H1 (cell line): Measurements from ENCODE around the gene ZNF747. TPM values are rescaled to one million over a fixed set of nuclear protein-coding genes. Genes with fewer than 3 reads are reported as not detected.

Experiments
- CTCF ChIA-PET: fragments of 300-600 bp; sonication (Branson Sonifier 250); formaldehyde crosslinking; loops from one replicate; lab custom pipeline; 2021; ENCODE audit not compliant: partially characterized antibody; lab: Charles Lee
- POLR2A ChIA-PET: fragments of 300-600 bp; sonication (Branson Sonifier 250); formaldehyde crosslinking; loops from one replicate; lab custom pipeline; 2021; ENCODE audit warnings: inconsistent platforms; ENCODE audit not compliant: partially characterized antibody; lab: Charles Lee
- DNase-seq, 2 experiments: peaks; one replicate each; pipeline versions ENCODE4 v3.0.0 to v3.0.0-alpha.2; 2010 to 2022; ENCODE audit warnings: low spot score in 2 of 2, low read depth in 1 of 2, mixed read lengths in 1 of 2
- FAIRE-seq: peaks from 2 replicates; lab custom pipeline; 2011; peaks lifted over from hg19 to GRCh38; lab: Jason Lieb, UNC
- H2AFZ ChIP-seq: 2 replicates; pipeline ENCODE4 v1.8.1; 2012; ENCODE audit warnings: low read length, inconsistent platforms
- H2AK5ac ChIP-seq: 2 replicates; pipeline ENCODE4 v1.6.1; 2013; ENCODE audit warnings: low read depth, low read length
- H2BK120ac ChIP-seq: replicated peaks from 2 replicates; pipeline ENCODE3; 2013; ENCODE audit warnings: low read depth, low read length, inconsistent platforms
- H2BK12ac ChIP-seq: 2 replicates; pipeline ENCODE4 v1.6.1; 2013; ENCODE audit warnings: low read depth, low read length
- H2BK15ac ChIP-seq: 2 replicates; pipeline ENCODE4 v1.6.1; 2013; ENCODE audit warnings: low read length
- H2BK20ac ChIP-seq: 2 replicates; pipeline ENCODE4 v1.6.1; 2013; ENCODE audit warnings: low read length
- H2BK5ac ChIP-seq: 2 replicates; pipeline ENCODE4 v1.6.1; 2013; ENCODE audit warnings: low read depth, low read length
- H3K14ac ChIP-seq: 2 replicates; pipeline ENCODE4 v1.6.1; 2013; ENCODE audit warnings: inconsistent platforms; ENCODE audit not compliant: insufficient read length
- H3K18ac ChIP-seq: 2 replicates; pipeline ENCODE4 v1.6.1; 2013; ENCODE audit warnings: low read length; ENCODE audit errors: extremely low read depth
- H3K23ac ChIP-seq: 2 replicates; pipeline ENCODE4 v1.6.1; 2013; ENCODE audit warnings: inconsistent platforms; ENCODE audit not compliant: insufficient read length
- H3K23me2 ChIP-seq: 2 replicates; pipeline ENCODE4 v1.6.1; 2013; ENCODE audit warnings: low read depth, low read length
- H3K27ac ChIP-seq: 2 replicates; pipeline ENCODE4 v1.6.1; 2011; ENCODE audit warnings: low read depth, low read length, inconsistent platforms
- H3K27me3 ChIP-seq, 4 experiments: replicated peaks in 1 of 4; 1 replicate in 1 of 4; 2 replicates in 3 of 4; pipeline versions ENCODE4 v1.6.1 to v1.8.1; 2011 to 2013; ENCODE audit warnings: low read length in 3 of 4, mild to moderate bottlenecking in 3 of 4, inconsistent platforms in 2 of 4, mixed read lengths in 2 of 4, moderate library complexity in 1 of 4; ENCODE audit not compliant: control insufficient read depth in 3 of 4, insufficient read depth in 3 of 4; ENCODE audit errors: extremely low read depth in 1 of 4
- H3K36me3 ChIP-seq, 4 experiments: 2 replicates each; pipeline versions ENCODE4 v1.6.1 to v1.8.1; 2011 to 2013; ENCODE audit warnings: mild to moderate bottlenecking in 4 of 4, low read length in 3 of 4, moderate library complexity in 2 of 4, control low read depth in 1 of 4, inconsistent platforms in 1 of 4; ENCODE audit not compliant: insufficient read depth in 4 of 4, control insufficient read depth in 2 of 4
- H3K4ac ChIP-seq: replicated peaks from 2 replicates; pipeline ENCODE3; 2013; ENCODE audit warnings: low read length, low read depth, mixed read lengths, inconsistent platforms; ENCODE audit not compliant: insufficient read length
- H3K4me1 ChIP-seq, 4 experiments: replicated peaks in 1 of 4; 1 replicate in 1 of 4; 2 replicates in 3 of 4; pipeline versions ENCODE4 v1.6.1 to v1.8.1; 2011 to 2013; ENCODE audit warnings: low read length in 3 of 4, inconsistent platforms in 2 of 4, mixed read lengths in 1 of 4; ENCODE audit not compliant: insufficient read depth in 4 of 4, control insufficient read depth in 3 of 4
- H3K4me2 ChIP-seq, 2 experiments: 2 replicates each; pipeline versions ENCODE4 v1.6.1 to v1.8.1; 2011 to 2013; ENCODE audit warnings: low read depth in 2 of 2, low read length in 2 of 2, control low read depth in 1 of 2, inconsistent platforms in 1 of 2, mild to moderate bottlenecking in 1 of 2; ENCODE audit not compliant: insufficient read depth in 1 of 2
- H3K4me3 ChIP-seq, 4 experiments: fragments of 200-600, 300-600 bp in 1 of 4; sonication (generic), shearing (Covaris generic), sonication (Bioruptor Twin) in 1 of 4; 2 replicates each; pipeline versions ENCODE4 v1.5.1 to v1.8.1; 2011 to 2016; ENCODE audit warnings: low read length in 4 of 4, low read depth in 3 of 4, control low read depth in 2 of 4, inconsistent platforms in 2 of 4, mild to moderate bottlenecking in 2 of 4, mixed read lengths in 1 of 4, moderate library complexity in 1 of 4; ENCODE audit not compliant: insufficient read depth in 2 of 4; ENCODE audit errors: extremely low read depth in 1 of 4
- H3K56ac ChIP-seq: replicated peaks from 2 replicates; pipeline ENCODE3; 2013; ENCODE audit warnings: low read depth, mild to moderate bottlenecking, mixed read lengths, low read length, inconsistent platforms; ENCODE audit not compliant: insufficient read length
- H3K79me1 ChIP-seq: 2 replicates; pipeline ENCODE4 v1.6.1; 2013; ENCODE audit warnings: low read depth, low read length, control low read depth
- H3K79me2 ChIP-seq, 2 experiments: 2 replicates each; pipeline versions ENCODE4 v1.6.1 to v1.8.1; 2012 to 2013; ENCODE audit warnings: low read length in 2 of 2, mild to moderate bottlenecking in 2 of 2, inconsistent platforms in 1 of 2; ENCODE audit not compliant: insufficient read depth in 2 of 2, control insufficient read depth in 1 of 2
- H3K9ac ChIP-seq, 4 experiments: replicated peaks in 1 of 4; 1 replicate in 1 of 4; 2 replicates in 3 of 4; pipeline versions ENCODE4 v1.6.1 to v1.8.1; 2011 to 2013; ENCODE audit warnings: low read depth in 3 of 4, low read length in 3 of 4, control low read depth in 2 of 4, mild to moderate bottlenecking in 2 of 4, moderate library complexity in 2 of 4, inconsistent platforms in 1 of 4; ENCODE audit errors: extremely low read depth in 1 of 4
- H3K9me3 ChIP-seq, 2 experiments: 2 replicates each; pipeline versions ENCODE4 v1.6.1 to v1.8.1; 2012 to 2013; ENCODE audit warnings: mild to moderate bottlenecking in 2 of 2, moderate library complexity in 2 of 2, control low read depth in 1 of 2, inconsistent platforms in 1 of 2, low read depth in 1 of 2, low read length in 1 of 2, mixed read lengths in 1 of 2; ENCODE audit not compliant: insufficient read depth in 2 of 2
- H4K20me1 ChIP-seq, 2 experiments: replicated peaks in 1 of 2; 2 replicates each; pipeline versions ENCODE3 to v1.8.1; 2011 to 2013; ENCODE audit warnings: inconsistent platforms in 2 of 2, low read length in 2 of 2, mild to moderate bottlenecking in 1 of 2; ENCODE audit not compliant: insufficient read depth in 2 of 2, control insufficient read depth in 1 of 2
- H4K5ac ChIP-seq: 2 replicates; pipeline ENCODE4 v1.6.1; 2013; ENCODE audit warnings: low read length, low read depth, mixed read lengths, inconsistent platforms; ENCODE audit not compliant: insufficient read length
- H4K8ac ChIP-seq: 2 replicates; pipeline ENCODE4 v1.8.0; 2013; ENCODE audit warnings: mild to moderate bottlenecking, moderate library complexity, low read length, inconsistent platforms; ENCODE audit not compliant: insufficient read depth; ENCODE audit errors: extremely low read depth
- H4K91ac ChIP-seq: replicated peaks from 2 replicates; pipeline ENCODE3; 2013; ENCODE audit warnings: low read length, mixed read lengths, inconsistent platforms; ENCODE audit not compliant: insufficient read length
- GTF2F1 ChIP-seq: IDR thresholded peaks from 2 replicates; pipeline ENCODE4 v1.6.1; 2012; ENCODE audit warnings: low read depth, low read length, improper control_type of control experiment, borderline replicate concordance
- RAD21 ChIP-seq, 2 experiments: IDR thresholded peaks in 1 of 2; conservative IDR thresholded peaks in 1 of 2; 2 replicates each; pipeline ENCODE4 v1.6.1; 2011; ENCODE audit warnings: low read depth in 2 of 2, low read length in 2 of 2, improper control_type of control experiment in 1 of 2, inconsistent platforms in 1 of 2, mild to moderate bottlenecking in 1 of 2, moderate library complexity in 1 of 2
- SAP30 ChIP-seq: fragments of 300-600 bp; sonication (generic); IDR thresholded peaks from 2 replicates; pipeline ENCODE4 v1.7.1; 2012; ENCODE audit warnings: low read length, moderate library complexity, mild to moderate bottlenecking, inconsistent platforms; ENCODE audit not compliant: insufficient read depth, insufficient replicate concordance
- WGBS, 2 experiments: shearing (Covaris generic) in 1 of 2; methylation state at CpG; one replicate each; pipeline versions ENCODE4 v1.1.6 to v1.1.7; 2013 to 2015; ENCODE audit warnings: low lambda C conversion rate in 2 of 2, mixed read lengths in 2 of 2, inconsistent platforms in 1 of 2, low coverage in 1 of 2, missing lambda C conversion rate in 1 of 2; ENCODE audit not compliant: insufficient replicate concordance in 2 of 2, insufficient coverage in 1 of 2, insufficient read length in 1 of 2; ENCODE audit errors: extremely low coverage in 1 of 2, missing lambda C conversion rate in 1 of 2; 5-methylcytosine and 5-hydroxymethylcytosine counted together
- polyA plus RNA-seq, 7 experiments: library from polyadenylated mRNA; depleted of rRNA in 3 of 7; stranded (reverse) in 5 of 7; unstranded in 2 of 7; fragments of >200 nt in 5 of 7; fragments of 200-250 nt in 2 of 7; gene quantifications; 1 replicate in 5 of 7; 2 replicates in 1 of 7; 4 replicates in 1 of 7; pipeline versions ENCODE4 v1.2.1 to v1.2.3, GENCODE V29; 2011 to 2013; ENCODE audit warnings: missing spikeins in 2 of 7, mixed read lengths in 2 of 7
- total RNA-seq: library from RNA; stranded (reverse); fragmentation: NEBNext Ultra II Directional; extraction: Animal tissue kit (Norgen Biotek cat#: 25700); gene quantifications from 2 replicates; pipeline ENCODE4 v1.2.1, GENCODE V29; 2021

The ZNF747 gene
- total and polyA plus RNA-seq, 2 of the 8 experiments (the other 6 are each of a cell fraction or from before 2014, with no cell fraction given): 9.9 to 10.3 TPM

- H3K23me2 ChIP-seq: peaks cover 2% of the 10 kb centered on the region; the same call in 1 of the 2 replicates
- H3K4me1 ChIP-seq: peaks cover 3 to 6% (median 6%) of the 10 kb centered on the region in 4 experiments; a peak in 6 of 7 replicates
- H3K27ac ChIP-seq: no peak overlapping the region
- H3K4me2 ChIP-seq: peak overlapping the region; percentile 79 to 89
- H2AFZ ChIP-seq: no peak overlapping the region
- H2BK20ac ChIP-seq: no peak overlapping the region
- H3K4me3 ChIP-seq: peak overlapping the region; percentile 71 to 99 (median 94)
- no peak overlapping the region for H2BK12ac ChIP-seq
- H3K4ac ChIP-seq: no peak overlapping the region
- H3K79me2 ChIP-seq: no peaks in the 10 kb centered on the region
- FAIRE-seq (no peak), DNase-seq (no peak)
- no peak overlapping the region for H3K14ac ChIP-seq
- ChIA-PET CTCF (interaction anchor here (1.3 to 2.1 kb wide), 5 partner anchors 9 to 96 kb away, joined by 4 to 11 read pairs (median 5); partner anchors contain the start of genes DCTPP1 and ZNF747), POLR2A (interaction anchor here (1.3 to 5.7 kb wide), 7 partner anchors 10 to 60 kb away, joined by 3 to 48 read pairs (median 10); partner anchors contain the start of genes ZNF688, ZNF747, ZNF764 and ZNF785)
- H3K56ac ChIP-seq: no peak overlapping the region
- no peak overlapping the region for H3K18ac ChIP-seq
- H3K23ac ChIP-seq: no peak overlapping the region
- H2BK15ac ChIP-seq: peak overlapping the region; percentile 61; the same call in 1 of the 2 replicates
- H4K91ac ChIP-seq: no peak overlapping the region
- peak overlapping the region; percentile 47 for H4K5ac ChIP-seq
- no peaks in the 10 kb centered on the region for H3K27me3 ChIP-seq
- peak overlapping the region; percentile 82; the same call in 1 of the 2 replicates for H4K8ac ChIP-seq
- no peak overlapping the region for H2AK5ac ChIP-seq
- peaks cover 0 to 6% of the 10 kb centered on the region in 2 experiments for H4K20me1 ChIP-seq
- H2BK5ac ChIP-seq: no peak overlapping the region
- H3K9me3 ChIP-seq: no peaks in the 10 kb centered on the region
- WGBS, 2 experiments: 71% methylated on average over 4 of the region's 4 CpGs; no CpG with 5 or more reads in 1 of the 2 experiments
- TF ChIP-seq RAD21 (IDR thresholded peaks at IDR 0.05 in 1 of 2, conservative IDR thresholded peaks at IDR 0.05 in 1 of 2; ENCODE audit: low read depth in 2 of 2, low read length in 2 of 2) (0 out of 4 replicates have a peak, but pooled peaks of 1 of the 2 experiments have one; percentile 1), SAP30 (peak; percentile 92), GTF2F1 (no peak)
- H3K79me1 ChIP-seq: peaks cover 2% of the 10 kb centered on the region; the same call in 1 of the 2 replicates
- H3K36me3 ChIP-seq: peaks cover 0 to 11% (median 2%) of the 10 kb centered on the region in 4 experiments; a peak in 1 of 8 replicates
- H3K9ac ChIP-seq: peak overlapping the region in 1 of 4 experiments; percentile 42; a peak in 2 of 7 replicates
- H2BK120ac ChIP-seq: no peak overlapping the region
Measured at GRCh38 chr16:30525844-30526136, 8.9 kb downstream of the ZNF747 start.
